GM12878 (cell line): ENCODE data around the gene ARL15. TPM values are rescaled to one million over a fixed set of nuclear protein-coding genes. Genes with fewer than 3 reads are reported as not detected.

ENCODE experiments used
- ATAC-seq: fragments of 200-7000 bp; cut with Tn5 transposase; 3 replicates; pipeline ENCODE4 v1.9.1; 2020; ENCODE audit warnings: mild to moderate bottlenecking, moderate library complexity
- BruUV-seq: library from RNA; stranded (reverse); fragments of 400-500 nt; replicated peaks from 2 replicates; lab custom pipeline; 2021; lab: Mats Ljungman, UMichigan
- CTCF ChIA-PET: fragments of 300-600 bp; sonication (Branson Sonifier 250); formaldehyde crosslinking; extraction: SDS; loops from one replicate; lab custom pipeline; 2021; ENCODE audit warnings: inconsistent platforms; lab: Yijun Ruan, JAX
- POLR2A ChIA-PET: fragments of 350-600 bp; formaldehyde crosslinking; extraction: SDS; loops from one replicate; lab custom pipeline; 2021; ENCODE audit warnings: inconsistent platforms; lab: Charles Lee
- RAD21 ChIA-PET: fragments of 300-600 bp; sonication (Branson Sonifier 250); formaldehyde crosslinking; loops from one replicate; lab custom pipeline; 2023; ENCODE audit warnings: antibody characterized with exemption; ENCODE audit not compliant: unreplicated experiment; lab: Charles Lee
- SMC1A ChIA-PET: fragments of 300-600 bp; sonication (Branson Sonifier 250); formaldehyde crosslinking; loops from one replicate; lab custom pipeline; 2023; ENCODE audit not compliant: unreplicated experiment, uncharacterized antibody; lab: Charles Lee
- DNase-seq: peaks from one replicate; pipeline ENCODE4 v3.0.0-alpha.2; 2011; ENCODE audit warnings: low read depth, low spot score
- FAIRE-seq: peaks from 3 replicates; lab custom pipeline; 2011; peaks lifted over from hg19 to GRCh38; lab: Jason Lieb, UNC
- H2AFZ ChIP-seq: 2 replicates; pipeline ENCODE4 v1.6.0; 2011; ENCODE audit warnings: low read depth, low read length, control low read depth; ENCODE audit not compliant: control insufficient read depth
- H3K27ac ChIP-seq: 2 replicates; pipeline ENCODE4 v1.5.1; 2011; ENCODE audit warnings: control low read depth; ENCODE audit not compliant: control insufficient read depth, insufficient read depth
- H3K27me3 ChIP-seq, 2 experiments: replicated peaks in 1 of 2; 2 replicates each; pipeline versions ENCODE4 v1.6.0 to v1.6.1; 2011; ENCODE audit warnings: low read length in 1 of 2; ENCODE audit not compliant: control insufficient read depth in 2 of 2, insufficient read depth in 2 of 2
- H3K36me3 ChIP-seq, 2 experiments: 2 replicates each; pipeline ENCODE4 v1.5.1; 2011; ENCODE audit warnings: low read length in 1 of 2; ENCODE audit not compliant: control insufficient read depth in 2 of 2, insufficient read depth in 2 of 2
- H3K4me1 ChIP-seq: 2 replicates; pipeline ENCODE4 v1.6.1; 2011; ENCODE audit warnings: mild to moderate bottlenecking, low read length, moderate library complexity, mixed read lengths; ENCODE audit not compliant: control insufficient read depth, insufficient read depth
- H3K4me2 ChIP-seq: 2 replicates; pipeline ENCODE4 v1.6.0; 2011; ENCODE audit warnings: control low read depth; ENCODE audit not compliant: control insufficient read depth, insufficient read depth
- H3K4me3 ChIP-seq: fragments of 200-600 bp; sonication (generic); 2 replicates; pipeline ENCODE4 v1.5.1; 2016
- H3K79me2 ChIP-seq: 2 replicates; pipeline ENCODE4 v1.6.0; 2011; ENCODE audit warnings: low read length; ENCODE audit not compliant: control insufficient read depth, insufficient read depth
- H3K9ac ChIP-seq: 2 replicates; pipeline ENCODE4 v1.8.0; 2011; ENCODE audit warnings: low read length, control low read depth, mixed read lengths; ENCODE audit not compliant: control insufficient read depth, insufficient read depth
- H3K9me3 ChIP-seq: replicated peaks from 3 replicates; pipeline ENCODE4 v1.5.1; 2011; ENCODE audit warnings: mild to moderate bottlenecking, low read length; ENCODE audit not compliant: control insufficient read depth, insufficient read depth
- H4K20me1 ChIP-seq: 2 replicates; pipeline ENCODE4 v1.6.0; 2011; ENCODE audit not compliant: control insufficient read depth, insufficient read depth
- CTCF ChIP-seq, 3 experiments: IDR thresholded peaks in 2 of 3; conservative IDR thresholded peaks in 1 of 3; 2 replicates each; pipeline ENCODE4 v1.5.1; 2011; ENCODE audit warnings: low read depth in 3 of 3, low read length in 3 of 3, mild to moderate bottlenecking in 3 of 3, control low read depth in 2 of 3, moderate library complexity in 2 of 3, inconsistent platforms in 1 of 3, mixed read lengths in 1 of 3; ENCODE audit not compliant: control insufficient read depth in 2 of 3, insufficient read depth in 1 of 3; ENCODE audit errors: extremely low read depth in 1 of 3
- HDGF ChIP-seq: fragments of 450-650 bp; IDR thresholded peaks from 2 replicates; pipeline ENCODE4 v1.6.1; 2016; ENCODE audit warnings: antibody characterized with exemption
- RAD21 ChIP-seq: IDR thresholded peaks from 2 replicates; pipeline ENCODE4 v1.6.1; 2011; ENCODE audit warnings: mild to moderate bottlenecking, low read depth, low read length, moderate library complexity; ENCODE audit not compliant: insufficient read depth
- WGBS: methylation state at CpG from one replicate; pipeline ENCODE4 v1.1.6; 2016; ENCODE audit warnings: low lambda C conversion rate; ENCODE audit not compliant: insufficient replicate concordance, insufficient coverage; ENCODE audit errors: missing lambda C conversion rate; 5-methylcytosine and 5-hydroxymethylcytosine counted together
- in situ Hi-C: fragments of 300-500 bp; cut with MboI; formaldehyde crosslinking; loops from 9 replicates; pipeline ENCODE4 v1.14.3; 2018; ENCODE audit warnings: mixed read lengths
- intact Hi-C: fragments of 100-400 bp; cut with micrococcal nuclease; formaldehyde crosslinking; loops from one replicate; pipeline ENCODE4 v1.14.2; 2022; ENCODE audit not compliant: unreplicated experiment
- polyA plus RNA-seq, 11 experiments: library from polyadenylated mRNA; depleted of rRNA in 4 of 11; unstranded in 6 of 11; stranded (reverse) in 5 of 11; fragments of >200 nt; fragmentation: Nextera tagmentation in 4 of 11; fragmentation: Illumina TruSeq in 1 of 11; extraction: Ambion mirVana in 4 of 11; extraction: Trizol in 1 of 11; gene quantifications; 1 replicate in 1 of 11; 2 replicates in 10 of 11; pipeline versions ENCODE4 v1.2.1 to v1.2.3, GENCODE V29; 2011 to 2016; ENCODE audit warnings: inconsistent platforms in 2 of 11, missing spikeins in 2 of 11, low read depth in 1 of 11
- total RNA-seq, 4 experiments: library from RNA; depleted of rRNA in 3 of 4; stranded (reverse); fragments of >200 nt in 3 of 4; fragmentation: Illumina TruSeq in 1 of 4; extraction: Trizol in 1 of 4; gene quantifications; 2 replicates each; pipeline versions ENCODE4 v1.2.1 to v1.2.3, GENCODE V29; 2013 to 2021

The ARL15 gene
- total and polyA plus RNA-seq, 10 of the 15 experiments (the other 5 are each of a cell fraction or from before 2014, with no cell fraction given) = 3.6 to 11.0 (median 7.7) TPM

- no peak for FAIRE-seq
- RAD21 ChIA-PET = no interaction called here
Observed at GRCh38 chr5:53874409-53874808, 436.0 kb downstream of the ARL15 start.

More at GRCh38 chr5:53874409-53874808, 436.0 kb downstream of the ARL15 start:
- Histone ChIP-seq H3K27ac (no peak overlapping the region), H3K4me1 (no peaks in the 10 kb centered on the region), H3K79me2 (no peaks in the 10 kb centered on the region), H3K9me3 (no peaks in the 10 kb centered on the region), H2AFZ (no peak overlapping the region), H3K9ac (no peak overlapping the region), H3K4me3 (no peak overlapping the region), H3K36me3 (no peaks in the 10 kb centered on the region), H3K27me3 (no peaks in the 10 kb centered on the region), H4K20me1 (no peaks in the 10 kb centered on the region), H3K4me2 (no peak overlapping the region)
- intact Hi-C loops = loop anchor here (10.0 kb wide), 1 partner anchor 340 kb away; no protein-coding TSS in a partner anchor
- ATAC-seq = peak; percentile 47; the same call in 2 of the 3 replicates
- ChIA-PET CTCF (no interaction called here), POLR2A (no interaction called here), SMC1A (no interaction called here)
- WGBS = 96% methylated on average over 1 of the region's 1 CpG
- TF ChIP-seq RAD21 (peak; percentile 34; the same call in 1 of the 2 replicates), CTCF (IDR thresholded peaks at IDR 0.05 in 2 of 3, conservative IDR thresholded peaks at IDR 0.05 in 1 of 3; ENCODE audit: control insufficient read depth in 2 of 3, extremely low read depth in 1 of 3, insufficient read depth in 1 of 3, low read depth in 3 of 3, low read length in 3 of 3) (peak in 1 of 3 experiments; percentile 7; a peak in 1 of 6 replicates), HDGF (no peak)
- no peak for DNase-seq
- in situ Hi-C loops = no loop called here
- no TSS peak for BruUV-seq
